Measurements from ENCODE around the gene TMEM80.

DNA sequence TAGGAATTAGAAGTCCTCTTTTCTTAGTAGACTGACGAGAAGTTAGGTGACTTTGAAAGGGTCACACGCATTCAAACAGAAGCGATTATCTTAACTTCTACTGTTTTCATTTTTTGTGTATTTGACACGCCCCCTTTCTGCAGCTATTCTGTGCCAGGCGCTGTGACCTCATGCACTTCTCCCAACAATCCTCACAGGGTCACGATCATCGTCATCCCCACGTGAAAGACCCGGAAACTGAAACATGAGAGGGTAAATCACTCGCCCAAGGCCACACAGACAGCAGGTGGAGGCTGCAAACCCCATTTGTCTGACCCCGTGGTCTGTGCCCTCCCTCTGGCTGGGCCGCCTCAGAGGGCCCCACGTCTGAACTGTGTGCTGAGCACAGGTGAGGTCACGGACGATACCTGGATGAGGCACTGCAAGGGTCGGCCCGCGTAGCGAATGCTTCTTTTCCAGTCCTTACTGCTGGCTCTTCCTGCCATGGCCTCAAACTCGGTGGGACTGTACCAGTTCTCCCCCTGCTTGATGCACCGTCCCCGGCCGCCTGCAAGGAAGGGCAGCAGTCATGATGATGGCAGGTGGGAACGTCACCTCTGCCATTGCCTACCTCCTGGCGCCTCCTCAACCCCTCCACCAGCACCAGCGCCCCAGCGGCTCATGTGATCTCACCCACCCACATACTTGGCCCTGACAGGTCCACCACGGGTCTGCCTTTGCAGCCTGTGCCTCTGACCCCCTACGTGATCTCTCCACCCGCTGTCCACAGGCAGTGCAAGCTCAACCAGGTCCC lies 9.0 kb upstream of the TMEM80 start:
- TF ChIP-seq CTCF (IDR thresholded peaks at IDR 0.05; ENCODE audit: extremely low read depth in 1 of 2, insufficient read depth in 1 of 2, low read depth in 1 of 2, low read length in 2 of 2) (no peak), POLR2A (IDR thresholded peaks at IDR 0.05; ENCODE audit: low read depth, low read length) (no peak), EZH2 (IDR thresholded peaks at IDR 0.05; ENCODE audit: borderline replicate concordance, low read depth, low read length, severe bottlenecking) (no peak), FOS (IDR thresholded peaks at IDR 0.05; ENCODE audit: borderline replicate concordance, insufficient read depth, low read length) (no peak), POLR2AphosphoS5 (IDR thresholded peaks at IDR 0.05; ENCODE audit: insufficient read depth, low read depth, low read length) (no peak), GATA2 (IDR thresholded peaks at IDR 0.05; ENCODE audit: insufficient read depth, insufficient read length, low read depth, low read length) (no peak), MAX (IDR thresholded peaks at IDR 0.05; ENCODE audit: insufficient read depth, insufficient read length) (no peak), MYC (IDR thresholded peaks at IDR 0.05; ENCODE audit: low read depth, low read length) (no peak)

All from endothelial cell of umbilical vein (primary cell).